DND-41 (cell line): ENCODE measurements around the gene BAD.

ENCODE experiments used
- ATAC-seq: fragments of 200-7000 bp; cut with Tn5 transposase; 3 replicates; pipeline ENCODE4 v1.9.1; 2021; ENCODE audit warnings: low read depth; ENCODE audit not compliant: insufficient read depth
- DNase-seq: peaks from one replicate; pipeline ENCODE4 v3.0.0-alpha.2; 2020
- H2AFZ ChIP-seq: 2 replicates; pipeline ENCODE4 v1.6.0; 2012; ENCODE audit warnings: low read depth, low read length
- H3K27ac ChIP-seq: 2 replicates; pipeline ENCODE4 v1.5.1; 2012; ENCODE audit warnings: low read length, inconsistent platforms
- H3K27me3 ChIP-seq: fragments of 200-600 bp; sonication (generic); 2 replicates; pipeline ENCODE4 v1.6.0; 2012; ENCODE audit warnings: low read length, mild to moderate bottlenecking, inconsistent platforms; ENCODE audit not compliant: insufficient read depth, poor library complexity
- H3K36me3 ChIP-seq: 2 replicates; pipeline ENCODE4 v1.5.1; 2012; ENCODE audit warnings: low read length, inconsistent platforms; ENCODE audit not compliant: insufficient read depth
- H3K4me1 ChIP-seq: 2 replicates; pipeline ENCODE4 v1.5.1; 2012; ENCODE audit warnings: mild to moderate bottlenecking, low read length; ENCODE audit not compliant: insufficient read depth
- H3K4me2 ChIP-seq: 2 replicates; pipeline ENCODE4 v1.6.0; 2012; ENCODE audit warnings: mild to moderate bottlenecking, moderate library complexity, low read length, inconsistent platforms; ENCODE audit not compliant: insufficient read depth
- H3K4me3 ChIP-seq, 2 experiments: fragments of 200-600 bp in 1 of 2; shearing (Covaris generic) in 1 of 2; 2 replicates each; pipeline ENCODE4 v1.5.1; 2012 to 2016; ENCODE audit warnings: inconsistent platforms in 2 of 2, low read length in 2 of 2, mild to moderate bottlenecking in 2 of 2, low read depth in 1 of 2, moderate library complexity in 1 of 2
- H3K79me2 ChIP-seq: 2 replicates; pipeline ENCODE4 v1.6.0; 2012; ENCODE audit warnings: low read length, inconsistent platforms; ENCODE audit not compliant: insufficient read depth
- H3K9ac ChIP-seq: 2 replicates; pipeline ENCODE4 v1.6.0; 2012; ENCODE audit warnings: low read depth, mild to moderate bottlenecking, inconsistent platforms, low read length, moderate library complexity
- H3K9me3 ChIP-seq: 2 replicates; pipeline ENCODE4 v1.5.1; 2012; ENCODE audit warnings: low read length, moderate library complexity, mild to moderate bottlenecking, inconsistent platforms; ENCODE audit not compliant: insufficient read depth, severe bottlenecking
- H4K20me1 ChIP-seq: 2 replicates; pipeline ENCODE4 v1.6.0; 2012; ENCODE audit warnings: low read length; ENCODE audit not compliant: insufficient read depth
- EZH2 ChIP-seq: IDR thresholded peaks from 3 replicates; pipeline ENCODE4 v1.6.1; 2012; ENCODE audit warnings: borderline replicate concordance, low read depth, mild to moderate bottlenecking, moderate library complexity, low read length, inconsistent platforms; ENCODE audit not compliant: severe bottlenecking
- TF ChIP-seq, protein P1 (sequence below): IDR thresholded peaks from 2 replicates; pipeline ENCODE4 v1.5.1; 2012; ENCODE audit warnings: borderline replicate concordance, low read length, moderate library complexity, mild to moderate bottlenecking; ENCODE audit not compliant: poor library complexity, severe bottlenecking; ENCODE audit errors: extremely low read depth

The BAD gene

DNA sequence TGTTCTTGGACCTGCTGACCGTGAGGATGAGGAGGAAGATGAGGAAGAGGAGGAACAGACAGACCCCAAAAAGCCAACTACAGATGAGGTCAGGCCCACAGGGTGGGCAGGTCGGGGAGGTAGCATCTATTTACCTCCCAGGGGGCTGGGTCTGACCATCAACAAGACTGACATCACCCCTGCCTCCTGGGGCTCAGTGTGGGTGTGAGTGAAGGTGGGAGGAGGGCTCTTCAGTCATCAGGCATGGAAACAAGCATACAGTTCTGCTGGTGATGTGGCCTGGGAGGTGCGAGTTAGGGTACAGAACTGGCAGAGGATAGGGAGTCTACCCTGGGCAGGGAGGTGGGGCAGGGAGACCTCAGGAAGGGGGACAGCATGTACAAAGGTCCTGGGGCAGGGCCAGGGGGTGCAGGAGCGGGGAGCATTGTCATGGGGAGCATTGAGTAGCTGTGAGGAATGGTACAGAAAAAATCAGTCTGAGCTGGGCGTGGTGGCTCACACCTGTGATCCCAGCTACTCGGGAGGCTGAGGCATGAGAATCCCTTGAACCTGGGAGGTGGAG is 24.2 kb downstream of the BAD start:
- ATAC-seq (no peak), DNase-seq (no peak)
- Histone ChIP-seq H3K27me3 (no peaks in the 10 kb centered on the region), H3K36me3 (peaks cover 49% of the 10 kb centered on the region), H2AFZ (no peak overlapping the region), H3K27ac (no peak overlapping the region), H4K20me1 (no peaks in the 10 kb centered on the region), H3K9me3 (no peaks in the 10 kb centered on the region), H3K4me1 (no peaks in the 10 kb centered on the region), H3K9ac (no peak overlapping the region), H3K4me3 (no peak overlapping the region), H3K4me2 (no peak overlapping the region), H3K79me2 (no peaks in the 10 kb centered on the region)
- TF ChIP-seq, protein P1, sequence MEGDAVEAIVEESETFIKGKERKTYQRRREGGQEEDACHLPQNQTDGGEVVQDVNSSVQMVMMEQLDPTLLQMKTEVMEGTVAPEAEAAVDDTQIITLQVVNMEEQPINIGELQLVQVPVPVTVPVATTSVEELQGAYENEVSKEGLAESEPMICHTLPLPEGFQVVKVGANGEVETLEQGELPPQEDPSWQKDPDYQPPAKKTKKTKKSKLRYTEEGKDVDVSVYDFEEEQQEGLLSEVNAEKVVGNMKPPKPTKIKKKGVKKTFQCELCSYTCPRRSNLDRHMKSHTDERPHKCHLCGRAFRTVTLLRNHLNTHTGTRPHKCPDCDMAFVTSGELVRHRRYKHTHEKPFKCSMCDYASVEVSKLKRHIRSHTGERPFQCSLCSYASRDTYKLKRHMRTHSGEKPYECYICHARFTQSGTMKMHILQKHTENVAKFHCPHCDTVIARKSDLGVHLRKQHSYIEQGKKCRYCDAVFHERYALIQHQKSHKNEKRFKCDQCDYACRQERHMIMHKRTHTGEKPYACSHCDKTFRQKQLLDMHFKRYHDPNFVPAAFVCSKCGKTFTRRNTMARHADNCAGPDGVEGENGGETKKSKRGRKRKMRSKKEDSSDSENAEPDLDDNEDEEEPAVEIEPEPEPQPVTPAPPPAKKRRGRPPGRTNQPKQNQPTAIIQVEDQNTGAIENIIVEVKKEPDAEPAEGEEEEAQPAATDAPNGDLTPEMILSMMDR = no peak
- no peak for TF ChIP-seq EZH2

DNA sequence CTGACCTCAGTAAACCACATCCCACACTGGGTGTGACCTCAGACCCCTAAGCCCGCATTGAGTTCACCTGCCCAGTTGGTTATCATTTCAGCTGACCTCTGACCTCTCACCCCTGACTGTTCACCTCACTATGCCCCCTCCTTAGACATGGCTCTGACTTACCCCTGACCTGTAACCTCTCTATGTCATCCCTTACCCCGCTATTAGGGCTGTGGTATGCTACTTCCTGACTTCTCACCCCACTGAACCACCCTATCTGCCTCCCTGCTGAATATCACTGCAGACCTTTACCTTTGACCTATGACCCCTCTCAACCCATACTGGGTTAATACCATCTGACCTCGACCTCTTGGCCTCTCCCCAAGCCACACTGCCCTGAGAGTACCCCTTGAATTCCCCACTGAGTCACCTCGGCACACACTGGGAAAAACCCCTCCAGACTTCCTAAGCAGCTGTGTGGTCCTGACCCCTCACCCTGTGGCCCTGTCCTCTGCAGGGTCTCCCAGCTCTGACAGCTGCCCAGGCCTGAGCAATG is 24.9 kb downstream of the BAD start:
- no peaks in the 10 kb centered on the region for H3K9me3 ChIP-seq
- no peak overlapping the region for H3K9ac ChIP-seq
- peaks cover 55% of the 10 kb centered on the region for H3K36me3 ChIP-seq
- no peak overlapping the region for H3K4me2 ChIP-seq
- H3K79me2 ChIP-seq = no peaks in the 10 kb centered on the region
- no peak overlapping the region for H2AFZ ChIP-seq
- DNase-seq (no peak), ATAC-seq (0 out of 3 replicates have a peak, but pooled peaks have one; percentile 42)
- H3K27me3 ChIP-seq = no peaks in the 10 kb centered on the region
- no peak for TF ChIP-seq EZH2
- TF ChIP-seq, protein P1 = no peak
- H3K27ac ChIP-seq = no peak overlapping the region
- H3K4me1 ChIP-seq = no peaks in the 10 kb centered on the region
- H3K4me3 ChIP-seq = no peak overlapping the region
- no peaks in the 10 kb centered on the region for H4K20me1 ChIP-seq

DNA sequence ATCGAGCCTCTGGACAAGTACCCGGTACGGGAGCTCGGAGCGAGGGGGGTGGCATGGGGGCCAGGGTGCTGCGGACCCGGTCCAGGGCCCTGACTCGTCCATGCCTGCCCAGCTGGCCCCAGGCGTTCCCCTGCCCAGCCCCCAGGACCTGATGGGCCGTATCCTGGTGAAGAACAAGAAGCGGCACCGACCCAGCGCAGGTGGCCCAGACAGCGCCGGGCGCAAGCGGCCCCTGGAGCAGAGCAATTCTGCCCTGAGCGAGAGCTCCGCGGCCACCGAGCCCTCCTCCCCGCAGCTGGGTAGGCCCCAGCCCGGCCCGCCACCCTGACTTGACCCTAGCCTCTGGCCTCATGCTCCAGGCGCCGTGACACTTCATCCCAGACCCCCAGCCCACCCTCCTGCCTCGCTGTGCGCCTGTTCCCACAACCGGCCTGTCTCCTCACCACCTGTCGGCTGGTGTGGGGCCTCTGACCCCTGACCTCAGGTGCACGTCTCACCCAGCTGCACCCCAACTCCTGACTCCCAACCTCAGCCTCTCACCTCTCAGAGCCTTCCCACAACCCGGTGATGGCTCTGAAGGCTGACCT is 25.4 kb downstream of the BAD start:
- Histone ChIP-seq H2AFZ (no peak overlapping the region), H3K79me2 (no peaks in the 10 kb centered on the region), H3K9me3 (no peaks in the 10 kb centered on the region), H3K4me3 (no peak overlapping the region), H3K4me2 (no peak overlapping the region), H3K36me3 (peaks cover 57% of the 10 kb centered on the region), H3K27ac (no peak overlapping the region), H3K9ac (no peak overlapping the region), H3K27me3 (no peaks in the 10 kb centered on the region), H4K20me1 (no peaks in the 10 kb centered on the region), H3K4me1 (no peaks in the 10 kb centered on the region)
- DNase-seq (no peak), ATAC-seq (no peak)
- no peak for TF ChIP-seq EZH2
- TF ChIP-seq, protein P1 = no peak
